ENCODE results near the gene MAGI2. TPM values are rescaled to one million over a fixed set of nuclear protein-coding genes. Genes with fewer than 3 reads are reported as not detected.

The MAGI2 gene
- total and polyA plus RNA-seq, 4 donors = 0.37 to 4.1 (median 1.4) TPM

DNA sequence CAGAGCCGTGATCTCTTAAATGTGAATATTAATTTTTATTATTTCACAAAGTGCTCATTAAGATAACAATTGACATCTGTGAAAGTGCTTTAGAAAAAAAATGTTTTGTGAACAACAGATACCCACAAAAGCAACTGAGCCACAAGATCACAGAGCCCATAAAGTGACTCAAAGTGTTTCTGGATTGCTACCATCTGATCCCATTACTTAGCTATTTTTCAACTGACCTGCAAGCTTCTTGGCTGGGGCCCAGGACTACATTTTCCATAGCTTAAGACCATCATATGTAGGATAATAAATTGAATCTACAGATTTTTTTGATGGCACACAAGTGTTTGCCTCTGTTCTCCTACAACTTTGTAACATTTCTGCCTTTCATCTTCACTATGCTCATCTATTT, 980.4 kb downstream of the MAGI2 start (continued):
- no peak for TF ChIP-seq TAF1 (conservative IDR thresholded peaks at IDR 0.05)

DNA sequence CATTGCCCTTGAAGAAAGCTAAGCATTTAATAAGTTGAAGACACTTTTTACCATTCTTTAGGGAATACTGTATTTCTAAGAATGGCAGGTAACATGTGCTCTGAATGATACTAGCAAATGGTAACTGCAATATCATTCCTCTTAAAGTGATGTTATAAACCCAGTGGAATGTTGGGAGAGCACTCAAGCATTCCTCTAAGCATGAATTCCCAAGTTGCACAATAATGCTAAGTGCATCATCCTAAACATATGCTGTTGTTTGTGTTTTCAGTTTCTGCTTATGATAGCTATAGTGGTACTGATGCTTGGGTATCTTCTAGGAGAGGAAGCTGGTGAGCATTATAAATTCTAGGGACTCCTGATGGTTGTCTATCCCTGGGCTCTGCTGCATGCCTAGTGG, 980.9 kb downstream of the MAGI2 start:
- H3K9ac ChIP-seq (ENCODE audit: low read depth in 1 of 2, low read length in 2 of 2) = no peak overlapping the region
- no peak overlapping the region for H3K4me3 ChIP-seq (ENCODE audit: low read depth in 1 of 3, low read length in 3 of 3)
- TF ChIP-seq RXRA (IDR thresholded peaks at IDR 0.05) (no peak), GABPA (IDR thresholded peaks at IDR 0.05 in 1 of 2, conservative IDR thresholded peaks at IDR 0.05 in 1 of 2) (no peak), HNF4G (IDR thresholded peaks at IDR 0.05) (no peak), FOXA2 (IDR thresholded peaks at IDR 0.05) (no peak), TAF1 (conservative IDR thresholded peaks at IDR 0.05) (no peak), JUND (IDR thresholded peaks at IDR 0.05) (no peak), FOXA1 (IDR thresholded peaks at IDR 0.05) (no peak), NR2F2 (IDR thresholded peaks at IDR 0.05) (no peak), HNF4A (conservative IDR thresholded peaks at IDR 0.05) (no peak), YY1 (IDR thresholded peaks at IDR 0.05) (no peak), EGR1 (IDR thresholded peaks at IDR 0.05; ENCODE audit: low read depth in 2 of 2) (no peak), SP1 (IDR thresholded peaks at IDR 0.05) (no peak), RAD21 (IDR thresholded peaks at IDR 0.05) (no peak)
- TF ChIP-seq, protein P1, sequence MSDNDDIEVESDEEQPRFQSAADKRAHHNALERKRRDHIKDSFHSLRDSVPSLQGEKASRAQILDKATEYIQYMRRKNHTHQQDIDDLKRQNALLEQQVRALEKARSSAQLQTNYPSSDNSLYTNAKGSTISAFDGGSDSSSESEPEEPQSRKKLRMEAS (IDR thresholded peaks at IDR 0.05) = no peak
- TF ChIP-seq, protein P2, sequence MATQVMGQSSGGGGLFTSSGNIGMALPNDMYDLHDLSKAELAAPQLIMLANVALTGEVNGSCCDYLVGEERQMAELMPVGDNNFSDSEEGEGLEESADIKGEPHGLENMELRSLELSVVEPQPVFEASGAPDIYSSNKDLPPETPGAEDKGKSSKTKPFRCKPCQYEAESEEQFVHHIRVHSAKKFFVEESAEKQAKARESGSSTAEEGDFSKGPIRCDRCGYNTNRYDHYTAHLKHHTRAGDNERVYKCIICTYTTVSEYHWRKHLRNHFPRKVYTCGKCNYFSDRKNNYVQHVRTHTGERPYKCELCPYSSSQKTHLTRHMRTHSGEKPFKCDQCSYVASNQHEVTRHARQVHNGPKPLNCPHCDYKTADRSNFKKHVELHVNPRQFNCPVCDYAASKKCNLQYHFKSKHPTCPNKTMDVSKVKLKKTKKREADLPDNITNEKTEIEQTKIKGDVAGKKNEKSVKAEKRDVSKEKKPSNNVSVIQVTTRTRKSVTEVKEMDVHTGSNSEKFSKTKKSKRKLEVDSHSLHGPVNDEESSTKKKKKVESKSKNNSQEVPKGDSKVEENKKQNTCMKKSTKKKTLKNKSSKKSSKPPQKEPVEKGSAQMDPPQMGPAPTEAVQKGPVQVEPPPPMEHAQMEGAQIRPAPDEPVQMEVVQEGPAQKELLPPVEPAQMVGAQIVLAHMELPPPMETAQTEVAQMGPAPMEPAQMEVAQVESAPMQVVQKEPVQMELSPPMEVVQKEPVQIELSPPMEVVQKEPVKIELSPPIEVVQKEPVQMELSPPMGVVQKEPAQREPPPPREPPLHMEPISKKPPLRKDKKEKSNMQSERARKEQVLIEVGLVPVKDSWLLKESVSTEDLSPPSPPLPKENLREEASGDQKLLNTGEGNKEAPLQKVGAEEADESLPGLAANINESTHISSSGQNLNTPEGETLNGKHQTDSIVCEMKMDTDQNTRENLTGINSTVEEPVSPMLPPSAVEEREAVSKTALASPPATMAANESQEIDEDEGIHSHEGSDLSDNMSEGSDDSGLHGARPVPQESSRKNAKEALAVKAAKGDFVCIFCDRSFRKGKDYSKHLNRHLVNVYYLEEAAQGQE (IDR thresholded peaks at IDR 0.05) = no peak
- TF ChIP-seq, protein P3, sequence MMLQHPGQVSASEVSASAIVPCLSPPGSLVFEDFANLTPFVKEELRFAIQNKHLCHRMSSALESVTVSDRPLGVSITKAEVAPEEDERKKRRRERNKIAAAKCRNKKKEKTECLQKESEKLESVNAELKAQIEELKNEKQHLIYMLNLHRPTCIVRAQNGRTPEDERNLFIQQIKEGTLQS (IDR thresholded peaks at IDR 0.05) = no peak
- TF ChIP-seq, protein P4, sequence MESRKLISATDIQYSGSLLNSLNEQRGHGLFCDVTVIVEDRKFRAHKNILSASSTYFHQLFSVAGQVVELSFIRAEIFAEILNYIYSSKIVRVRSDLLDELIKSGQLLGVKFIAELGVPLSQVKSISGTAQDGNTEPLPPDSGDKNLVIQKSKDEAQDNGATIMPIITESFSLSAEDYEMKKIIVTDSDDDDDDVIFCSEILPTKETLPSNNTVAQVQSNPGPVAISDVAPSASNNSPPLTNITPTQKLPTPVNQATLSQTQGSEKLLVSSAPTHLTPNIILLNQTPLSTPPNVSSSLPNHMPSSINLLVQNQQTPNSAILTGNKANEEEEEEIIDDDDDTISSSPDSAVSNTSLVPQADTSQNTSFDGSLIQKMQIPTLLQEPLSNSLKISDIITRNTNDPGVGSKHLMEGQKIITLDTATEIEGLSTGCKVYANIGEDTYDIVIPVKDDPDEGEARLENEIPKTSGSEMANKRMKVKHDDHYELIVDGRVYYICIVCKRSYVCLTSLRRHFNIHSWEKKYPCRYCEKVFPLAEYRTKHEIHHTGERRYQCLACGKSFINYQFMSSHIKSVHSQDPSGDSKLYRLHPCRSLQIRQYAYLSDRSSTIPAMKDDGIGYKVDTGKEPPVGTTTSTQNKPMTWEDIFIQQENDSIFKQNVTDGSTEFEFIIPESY (IDR thresholded peaks at IDR 0.05) = no peak
- TF ChIP-seq, protein P5, sequence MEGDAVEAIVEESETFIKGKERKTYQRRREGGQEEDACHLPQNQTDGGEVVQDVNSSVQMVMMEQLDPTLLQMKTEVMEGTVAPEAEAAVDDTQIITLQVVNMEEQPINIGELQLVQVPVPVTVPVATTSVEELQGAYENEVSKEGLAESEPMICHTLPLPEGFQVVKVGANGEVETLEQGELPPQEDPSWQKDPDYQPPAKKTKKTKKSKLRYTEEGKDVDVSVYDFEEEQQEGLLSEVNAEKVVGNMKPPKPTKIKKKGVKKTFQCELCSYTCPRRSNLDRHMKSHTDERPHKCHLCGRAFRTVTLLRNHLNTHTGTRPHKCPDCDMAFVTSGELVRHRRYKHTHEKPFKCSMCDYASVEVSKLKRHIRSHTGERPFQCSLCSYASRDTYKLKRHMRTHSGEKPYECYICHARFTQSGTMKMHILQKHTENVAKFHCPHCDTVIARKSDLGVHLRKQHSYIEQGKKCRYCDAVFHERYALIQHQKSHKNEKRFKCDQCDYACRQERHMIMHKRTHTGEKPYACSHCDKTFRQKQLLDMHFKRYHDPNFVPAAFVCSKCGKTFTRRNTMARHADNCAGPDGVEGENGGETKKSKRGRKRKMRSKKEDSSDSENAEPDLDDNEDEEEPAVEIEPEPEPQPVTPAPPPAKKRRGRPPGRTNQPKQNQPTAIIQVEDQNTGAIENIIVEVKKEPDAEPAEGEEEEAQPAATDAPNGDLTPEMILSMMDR (IDR thresholded peaks at IDR 0.05; ENCODE audit: low read depth, low read length, missing input control) = no peak
- H3K4me1 ChIP-seq (ENCODE audit: control insufficient read depth in 4 of 4, insufficient read depth in 4 of 4, low read length in 3 of 4) = no peaks in the 10 kb centered on the region
- DNase-seq (ENCODE audit: low spot score) = no peak
- H3K27ac ChIP-seq (ENCODE audit: low read depth in 1 of 2, low read length in 2 of 2) = no peak overlapping the region
- no peaks in the 10 kb centered on the region for H3K36me3 ChIP-seq (ENCODE audit: control insufficient read depth in 4 of 4, insufficient read depth in 3 of 4, low read depth in 1 of 4, low read length in 3 of 4)
- H3K9me3 ChIP-seq (ENCODE audit: control insufficient read depth in 4 of 4, low read length in 3 of 4) = no peaks in the 10 kb centered on the region
- no peaks in the 10 kb centered on the region for H3K27me3 ChIP-seq (ENCODE audit: control insufficient read depth in 4 of 4, insufficient read depth in 4 of 4, low read length in 3 of 4)

Measured in liver (tissue), 9 donors.